HG02852 (cell line): ENCODE data around the gene CDKN2B.
A peak's percentile ranks its signal among the peaks of the same experiment; 100 is the strongest.

ENCODE experiments used
- ATAC-seq: cut with Tn5 transposase; IDR thresholded peaks from one replicate; pipeline ENCODE4 v1.9.1; 2021; ENCODE audit warnings: mild to moderate bottlenecking, moderate library complexity; ENCODE audit not compliant: unreplicated experiment

Gene CDKN2B

GRCh38 chr9:22035591-22036011 is 26.5 kb upstream of the CDKN2B start:
- no peak for ATAC-seq

GRCh38 chr9:22033012-22033630 is 24.0 kb upstream of the CDKN2B start:
- no peak for ATAC-seq

- no peak for ATAC-seq
Measured at GRCh38 chr9:22031655-22032411, 22.7 kb upstream of the CDKN2B start.

DNA sequence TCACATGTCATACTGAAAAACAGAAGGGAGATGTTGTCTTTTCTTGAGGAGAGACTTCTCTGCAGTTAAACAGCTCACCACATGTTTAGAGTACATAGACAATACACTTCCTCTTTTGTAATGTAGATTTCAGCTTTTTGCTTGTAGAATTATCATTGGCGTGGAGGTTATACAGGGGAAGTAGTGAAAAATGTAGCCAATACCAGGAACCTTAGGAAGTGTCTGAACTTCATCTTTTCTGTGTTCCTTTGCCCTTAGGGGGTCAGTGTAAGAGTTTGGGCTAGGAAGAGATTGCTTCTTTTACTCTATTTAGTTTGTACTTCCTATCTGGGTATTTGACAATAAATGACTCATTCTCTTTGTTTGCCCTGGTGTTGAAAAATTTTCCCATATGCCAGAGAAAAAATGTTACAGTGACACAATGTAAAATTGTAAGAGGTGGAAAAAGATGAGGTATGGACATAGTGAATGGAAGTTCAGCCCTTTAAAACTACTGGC is 21.0 kb upstream of the CDKN2B start:
- peak; percentile 80 for ATAC-seq

DNA sequence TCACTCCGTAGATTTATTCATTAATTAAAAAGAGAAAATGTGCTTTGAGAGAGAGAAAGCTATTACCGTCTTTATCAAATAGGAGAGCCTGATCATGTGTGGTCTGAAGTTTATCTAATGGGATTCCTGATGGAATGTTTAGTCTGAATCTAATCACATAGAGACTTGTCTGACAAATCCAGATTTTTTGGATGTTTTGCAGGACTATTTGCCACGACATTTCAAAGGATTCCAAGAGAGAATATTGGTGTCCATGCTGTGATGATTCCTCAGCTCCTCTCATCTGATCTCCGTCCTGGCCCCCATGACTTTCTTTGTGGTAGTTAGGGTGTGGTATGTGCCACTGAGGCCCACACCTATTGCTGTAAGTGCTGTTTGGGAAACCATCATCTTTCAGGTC is 20.1 kb upstream of the CDKN2B start:
- no peak for ATAC-seq

DNA sequence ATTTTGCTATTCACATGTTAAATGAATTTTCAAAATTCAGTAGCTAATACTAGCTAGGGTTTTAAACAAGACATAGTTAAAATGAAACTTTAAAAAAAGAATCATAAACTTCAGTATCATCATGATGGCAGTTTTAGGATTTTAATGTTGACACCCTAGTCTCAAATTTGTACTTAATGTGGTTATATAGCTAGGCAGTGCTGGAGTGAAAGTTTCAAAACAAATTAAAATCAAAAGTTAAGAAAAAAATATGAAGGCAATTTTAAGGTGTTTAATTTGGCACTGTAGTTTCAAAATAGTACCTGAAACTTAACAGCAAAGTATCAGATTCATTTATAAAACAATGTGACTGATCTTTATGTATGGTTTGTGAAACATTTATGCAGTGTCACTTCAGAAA is 19.3 kb upstream of the CDKN2B start:
- no peak for ATAC-seq

- no peak for ATAC-seq
Measured at GRCh38 chr9:22026696-22027095, 17.6 kb upstream of the CDKN2B start.

GRCh38 chr9:22022396-22022795 is 13.3 kb upstream of the CDKN2B start:
- no peak for ATAC-seq

DNA sequence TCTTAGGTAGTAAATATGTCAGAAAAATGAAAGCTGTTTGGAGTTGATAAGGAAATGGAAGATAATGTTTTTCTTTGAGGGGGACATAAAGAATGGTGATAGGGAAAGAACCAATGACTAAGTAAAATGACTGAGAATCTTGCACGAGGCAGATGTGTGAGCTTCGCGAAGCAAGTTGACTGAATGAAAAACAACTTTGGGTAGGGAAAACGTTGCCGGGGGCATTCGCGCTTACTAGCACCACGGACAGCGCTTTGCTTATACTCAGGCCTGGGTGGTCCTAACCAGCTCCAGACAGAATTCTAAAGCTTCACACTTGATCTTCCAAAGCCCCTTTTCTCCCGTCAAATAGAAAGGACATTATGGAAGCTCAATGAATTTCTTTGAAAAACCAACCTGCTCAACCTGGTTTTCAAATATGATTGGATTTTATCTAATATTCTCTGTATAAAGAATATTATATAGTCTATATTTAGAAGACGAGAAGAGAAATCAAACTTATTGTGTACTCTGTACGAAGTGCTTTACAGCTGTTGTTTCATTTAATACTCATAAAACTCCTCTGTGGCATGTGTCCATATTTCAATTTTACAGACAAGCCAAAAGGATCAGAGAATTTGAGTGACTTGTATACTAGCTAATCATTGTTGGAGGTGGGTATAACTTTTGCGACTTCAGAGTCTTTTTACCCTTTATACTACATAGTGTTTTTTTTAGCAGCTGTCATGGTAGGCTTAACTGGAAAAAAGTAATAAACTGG is 1.9 kb upstream of the CDKN2B start:
- no peak for ATAC-seq

- peak; percentile 42 for ATAC-seq
Measured at GRCh38 chr9:22009506-22009867, 382 bp upstream of the CDKN2B start.

DNA sequence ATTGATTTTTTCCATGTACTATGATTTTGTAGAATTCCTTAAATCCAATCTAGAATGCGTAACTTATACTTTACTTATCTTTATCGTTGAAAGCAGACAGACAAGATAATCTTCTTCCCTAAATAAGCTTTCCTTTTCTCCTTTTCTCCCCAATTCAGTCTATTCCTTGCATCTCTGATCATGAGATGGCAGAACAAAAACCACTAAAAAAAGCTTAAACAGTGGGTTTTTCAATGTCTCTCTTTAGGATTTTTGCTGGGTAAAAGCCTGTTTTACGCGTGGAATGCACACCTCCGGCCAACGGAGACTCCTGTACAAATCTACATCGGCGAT is 755 bp downstream of the CDKN2B start:
- no peak for ATAC-seq

GRCh38 chr9:22005702-22006606 is 3.2 kb downstream of the CDKN2B start:
- no peak for ATAC-seq

GRCh38 chr9:22005021-22005701 is 3.9 kb downstream of the CDKN2B start:
- ATAC-seq = no peak

GRCh38 chr9:22002038-22002437 is 7.1 kb downstream of the CDKN2B start:
- ATAC-seq = no peak

GRCh38 chr9:21998026-21998425 is 11.1 kb downstream of the CDKN2B start:
- no peak for ATAC-seq

DNA sequence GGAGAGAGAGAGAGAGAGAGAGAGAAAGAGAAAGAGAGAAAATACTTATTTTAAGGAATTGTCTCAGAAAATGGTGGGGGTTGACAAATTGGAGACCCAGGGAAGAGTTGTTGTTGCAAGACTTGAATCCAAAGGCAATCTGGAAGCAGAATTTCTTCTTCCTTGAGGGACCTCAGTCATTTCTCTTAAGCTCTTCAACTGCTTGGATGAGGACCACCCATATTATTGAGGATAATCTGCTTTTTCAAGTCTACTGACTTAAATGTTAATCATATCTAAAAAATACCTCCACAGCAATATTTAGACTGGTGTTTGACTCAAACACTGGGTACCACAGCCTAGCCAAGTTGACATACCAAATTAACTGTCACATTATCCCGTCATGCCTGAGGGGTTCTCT is 11.6 kb downstream of the CDKN2B start:
- no peak for ATAC-seq

DNA sequence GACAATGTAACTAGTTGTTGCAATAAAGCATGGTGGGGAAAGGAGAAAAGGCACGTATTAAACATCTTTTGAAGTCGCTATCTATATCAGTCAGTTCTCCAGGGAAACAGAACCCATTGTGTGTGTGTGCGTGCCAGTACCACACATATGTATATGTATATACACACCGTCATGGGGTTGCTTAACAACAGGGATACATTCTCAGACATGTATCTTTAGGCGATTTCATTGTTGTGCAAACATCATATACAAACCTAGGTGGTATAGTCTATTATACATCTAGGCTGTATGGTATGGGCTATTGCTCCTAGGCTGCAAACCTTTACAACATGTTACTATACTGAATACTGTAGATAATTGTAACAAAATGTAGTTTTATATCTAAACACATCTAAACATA is 12.2 kb downstream of the CDKN2B start:
- ATAC-seq = no peak

DNA sequence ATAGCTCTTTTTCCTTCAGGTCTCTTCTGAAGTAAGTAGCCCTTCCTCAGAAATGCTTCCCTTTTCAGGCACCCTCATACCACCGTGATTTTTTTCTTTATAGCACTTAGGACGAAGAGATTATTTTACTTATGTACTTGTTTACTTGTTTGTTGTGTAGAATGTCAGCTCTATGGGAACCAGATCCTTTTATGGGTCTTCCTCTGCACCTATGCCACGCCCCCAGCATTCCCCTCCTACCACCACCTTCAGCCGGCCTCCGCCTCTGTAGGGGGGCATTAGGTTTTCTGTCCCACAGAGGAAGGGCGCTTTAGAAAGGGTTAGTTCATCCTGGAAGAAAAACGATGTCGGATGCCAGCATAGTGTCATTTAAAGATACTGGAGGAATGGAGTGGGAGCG is 12.7 kb downstream of the CDKN2B start:
- no peak for ATAC-seq

DNA sequence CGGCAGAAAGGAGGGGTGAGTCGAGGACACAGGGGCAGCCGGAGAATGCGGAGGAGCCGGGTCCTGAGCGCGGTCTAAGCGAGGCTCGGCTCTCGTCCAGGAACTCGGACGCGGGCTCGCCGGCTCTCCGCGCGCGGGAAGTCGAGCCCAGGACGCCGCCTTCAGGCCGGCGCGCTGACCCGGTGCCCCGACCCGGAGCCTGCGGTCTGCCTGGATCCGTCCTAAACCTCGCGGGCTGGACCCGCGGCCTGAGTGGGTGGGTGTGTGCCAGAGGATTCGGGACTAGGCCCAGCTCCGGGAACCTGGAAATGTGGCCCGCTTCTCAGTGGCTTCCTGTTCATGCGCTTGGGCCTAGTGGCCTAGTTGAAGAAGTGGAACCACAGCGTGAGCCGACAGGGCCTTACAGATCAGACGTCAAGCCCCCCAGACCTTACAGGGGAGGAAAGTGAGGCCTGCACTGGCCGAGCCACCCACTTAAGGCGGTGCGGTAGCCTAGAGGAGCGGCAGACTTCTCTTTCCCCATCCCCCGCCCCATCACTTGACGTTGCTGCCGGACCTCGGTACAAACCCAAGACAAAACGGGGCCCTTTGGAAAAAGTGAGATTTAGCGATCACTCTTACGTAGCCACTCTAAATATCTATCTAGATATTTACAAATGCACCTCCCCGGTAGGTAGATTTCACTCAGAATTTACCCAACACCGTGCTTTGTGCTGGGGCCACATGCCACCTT is 13.3 kb downstream of the CDKN2B start:
- peak; percentile 20 for ATAC-seq
